ENCODE results near the gene FHIT.
A peak's percentile ranks its signal among the peaks of the same experiment; 100 is the strongest.
"Not testable (repeated sequence)": the region's sequence is repeated elsewhere in the genome, so short reads cannot be mapped to it uniquely, and the experiment has no call there.

FHIT gene

DNA sequence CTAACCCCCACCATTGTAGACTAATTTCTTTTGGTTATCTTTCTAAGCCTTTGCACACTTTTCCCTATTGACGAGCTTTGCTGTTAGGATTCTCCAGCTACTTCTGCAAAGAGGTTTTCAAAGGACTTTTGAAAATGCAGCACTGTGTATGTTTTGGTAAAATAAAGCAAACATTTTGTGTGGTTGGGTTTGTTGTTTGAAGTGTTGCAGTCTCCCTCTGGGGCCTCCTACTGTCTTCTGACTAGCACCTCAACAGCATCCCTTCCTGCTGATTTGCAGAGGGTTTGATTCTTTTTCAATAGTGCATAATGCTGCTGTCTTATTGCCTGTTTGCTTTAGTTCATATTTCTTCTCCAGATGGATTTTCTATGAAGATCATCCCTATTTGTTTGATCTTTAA, 1426.4 kb downstream of the FHIT start:
- DNase-seq (ENCODE audit: low spot score) = no peak

DNA sequence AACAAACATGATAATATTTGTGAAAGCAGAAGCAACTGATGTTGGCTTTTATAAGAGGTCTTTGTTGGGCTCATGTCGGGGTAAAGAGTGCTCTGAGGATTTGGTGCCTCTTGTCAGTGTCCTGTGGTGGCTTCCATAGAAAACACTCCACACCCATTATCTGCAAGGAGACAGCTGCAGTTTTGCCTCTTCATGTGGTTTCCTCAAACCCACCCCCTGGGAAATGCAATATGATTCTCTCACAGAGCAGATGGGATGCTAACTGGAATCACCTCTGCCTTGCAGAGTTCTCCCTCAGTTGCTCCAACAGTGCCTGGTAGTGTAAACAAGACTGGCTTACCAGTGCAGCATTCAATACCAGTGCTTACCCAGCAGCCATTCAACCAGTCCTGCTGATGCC, 1430.0 kb downstream of the FHIT start:
- no peak for DNase-seq (ENCODE audit: low spot score)

DNA sequence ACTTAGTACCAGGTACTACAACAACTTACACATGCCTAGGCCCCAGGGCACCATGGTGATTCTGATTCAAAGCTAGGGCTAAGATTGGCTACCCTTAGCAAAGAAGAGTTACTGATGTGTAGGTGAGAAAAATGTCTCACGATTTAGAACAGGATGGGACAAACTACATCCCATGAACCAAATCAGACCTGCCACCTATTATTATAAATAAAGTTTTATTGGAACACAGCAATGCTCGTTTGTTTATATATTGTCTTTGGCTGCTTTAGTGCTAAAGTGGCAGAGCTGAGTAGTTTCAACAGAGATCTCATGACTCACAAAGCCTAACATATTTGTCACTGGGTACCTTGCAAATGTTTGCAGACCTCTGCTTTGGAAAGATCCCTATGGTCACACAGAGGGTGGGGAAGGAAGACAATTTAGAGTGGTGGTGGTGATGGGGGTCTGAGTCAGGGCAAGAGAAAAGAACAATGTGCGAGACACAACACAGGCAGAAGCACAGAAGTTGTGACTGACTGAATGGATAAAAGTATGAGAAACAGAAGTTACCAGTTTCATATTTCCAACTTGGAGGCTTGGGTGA, 1430.8 kb downstream of the FHIT start:
- no peak for DNase-seq (ENCODE audit: low spot score)

DNA sequence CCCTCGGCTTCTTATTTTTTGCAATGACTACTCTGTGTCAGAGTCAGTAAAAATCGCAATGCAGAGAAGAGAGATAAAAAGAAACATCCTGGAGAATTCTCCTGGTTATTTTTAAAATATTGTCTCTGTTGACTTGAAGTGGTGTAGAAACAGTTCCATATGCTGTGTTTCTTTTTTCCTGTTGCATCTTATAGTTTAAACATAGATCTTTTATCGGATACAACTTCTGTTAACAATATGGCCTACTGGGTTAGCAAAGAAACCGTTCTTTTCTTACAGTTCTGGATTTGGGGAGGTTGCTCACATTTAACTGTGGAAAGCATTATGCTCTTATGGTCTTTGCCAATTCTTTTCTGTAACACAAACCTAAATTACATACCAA, 1432.3 kb downstream of the FHIT start:
- no peak for DNase-seq (ENCODE audit: low spot score)

DNA sequence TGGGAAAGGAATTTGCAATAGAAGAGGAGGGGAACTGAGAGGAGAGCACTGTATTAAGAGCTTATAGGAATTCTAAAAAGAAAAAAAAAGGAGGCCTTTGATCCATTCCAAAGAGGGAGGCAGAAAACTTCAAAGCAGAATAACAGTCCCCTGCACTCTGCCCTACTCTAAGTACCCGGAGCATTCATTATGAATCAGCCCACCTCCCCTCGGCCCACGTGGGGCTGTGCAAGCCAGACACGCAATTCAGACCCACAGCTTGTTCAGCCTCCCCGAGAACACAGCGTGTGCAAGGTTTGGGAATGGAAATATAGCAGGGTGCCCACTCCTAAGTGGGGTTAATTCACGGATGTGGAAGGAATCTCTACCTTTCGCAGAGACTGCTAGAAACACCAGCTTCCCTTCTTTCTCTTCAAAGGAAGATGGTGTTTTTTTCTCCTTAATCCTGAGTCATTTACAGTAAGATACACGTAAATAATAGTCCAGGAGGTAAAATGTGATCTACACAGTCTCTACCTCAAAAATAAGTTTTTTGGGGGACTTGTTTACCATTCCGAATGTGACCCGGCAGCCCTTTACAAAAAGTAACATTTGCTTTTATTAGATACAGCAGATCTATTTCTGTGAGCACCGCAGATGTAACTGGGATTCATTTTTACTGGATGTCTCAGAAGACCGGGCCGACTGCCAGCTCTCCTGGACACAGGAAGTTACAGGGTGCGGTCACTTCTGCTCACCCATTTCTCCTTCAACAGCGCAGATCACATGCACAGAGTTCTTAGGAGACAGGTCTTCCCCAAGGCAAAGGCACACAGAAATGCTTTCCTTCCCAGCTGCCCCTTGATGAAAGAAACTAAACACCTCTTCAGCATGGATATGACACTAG, 1433.0 kb downstream of the FHIT start:
- DNase-seq (ENCODE audit: low spot score) = peak; percentile 83

DNA sequence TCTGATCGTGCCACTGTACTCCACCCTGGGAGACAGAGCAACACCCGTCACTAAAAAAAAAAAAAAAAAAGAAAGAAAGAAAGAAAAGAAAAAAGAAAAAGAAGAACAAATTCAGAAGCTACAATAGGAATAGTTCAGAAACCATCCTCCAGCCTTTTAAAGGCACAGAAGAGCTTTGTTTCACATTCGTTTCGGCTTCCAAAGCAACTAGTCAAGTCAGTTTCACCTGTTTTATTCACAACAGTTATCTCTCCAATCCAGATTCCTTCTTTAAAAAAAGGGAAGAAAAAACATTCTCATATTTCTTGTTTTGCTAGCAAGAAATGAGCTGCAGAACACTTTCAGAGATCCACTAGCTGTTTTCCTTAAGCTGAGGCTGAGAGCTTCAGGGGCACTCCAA, 1433.7 kb downstream of the FHIT start:
- no peak for DNase-seq (ENCODE audit: low spot score)

DNA sequence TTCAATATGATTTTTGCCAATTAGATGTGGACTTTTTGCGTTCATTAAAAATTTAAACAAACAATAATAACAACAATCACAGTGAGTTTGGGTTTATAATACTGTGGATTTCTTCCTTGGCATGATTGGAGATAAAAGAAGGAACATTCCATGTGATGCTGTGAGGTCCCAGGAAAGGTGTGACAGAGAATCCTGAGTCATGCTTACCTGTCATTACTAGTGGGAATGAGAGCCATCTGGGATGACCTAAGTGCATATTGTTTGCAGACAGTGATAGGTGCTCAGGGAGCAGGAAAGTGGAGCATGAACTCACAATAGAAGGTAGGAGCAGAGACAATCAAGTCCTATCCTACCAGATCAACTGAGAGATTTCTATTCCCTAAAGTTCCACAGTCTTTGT, 1434.9 kb downstream of the FHIT start:
- DNase-seq (ENCODE audit: low spot score) = no peak

DNA sequence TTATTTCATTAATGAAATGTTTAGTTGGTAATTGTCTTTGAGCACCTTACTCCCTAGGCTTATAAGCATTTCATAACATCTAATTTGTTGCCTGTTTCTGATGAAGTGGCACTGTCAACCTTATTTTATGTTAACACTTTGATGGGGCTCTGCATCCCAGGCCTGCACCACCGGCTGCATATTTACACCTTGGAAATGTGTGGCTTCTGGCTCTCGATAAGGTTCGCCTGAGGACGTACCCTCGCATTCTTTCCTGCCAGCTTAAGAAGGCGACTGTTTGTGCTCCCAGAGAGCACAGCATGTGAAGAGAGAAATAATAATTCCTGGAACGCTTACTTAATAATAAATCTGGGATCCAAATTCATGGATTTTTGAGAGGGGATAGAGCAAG, 1438.1 kb downstream of the FHIT start:
- no peak for DNase-seq (ENCODE audit: low spot score)

DNA sequence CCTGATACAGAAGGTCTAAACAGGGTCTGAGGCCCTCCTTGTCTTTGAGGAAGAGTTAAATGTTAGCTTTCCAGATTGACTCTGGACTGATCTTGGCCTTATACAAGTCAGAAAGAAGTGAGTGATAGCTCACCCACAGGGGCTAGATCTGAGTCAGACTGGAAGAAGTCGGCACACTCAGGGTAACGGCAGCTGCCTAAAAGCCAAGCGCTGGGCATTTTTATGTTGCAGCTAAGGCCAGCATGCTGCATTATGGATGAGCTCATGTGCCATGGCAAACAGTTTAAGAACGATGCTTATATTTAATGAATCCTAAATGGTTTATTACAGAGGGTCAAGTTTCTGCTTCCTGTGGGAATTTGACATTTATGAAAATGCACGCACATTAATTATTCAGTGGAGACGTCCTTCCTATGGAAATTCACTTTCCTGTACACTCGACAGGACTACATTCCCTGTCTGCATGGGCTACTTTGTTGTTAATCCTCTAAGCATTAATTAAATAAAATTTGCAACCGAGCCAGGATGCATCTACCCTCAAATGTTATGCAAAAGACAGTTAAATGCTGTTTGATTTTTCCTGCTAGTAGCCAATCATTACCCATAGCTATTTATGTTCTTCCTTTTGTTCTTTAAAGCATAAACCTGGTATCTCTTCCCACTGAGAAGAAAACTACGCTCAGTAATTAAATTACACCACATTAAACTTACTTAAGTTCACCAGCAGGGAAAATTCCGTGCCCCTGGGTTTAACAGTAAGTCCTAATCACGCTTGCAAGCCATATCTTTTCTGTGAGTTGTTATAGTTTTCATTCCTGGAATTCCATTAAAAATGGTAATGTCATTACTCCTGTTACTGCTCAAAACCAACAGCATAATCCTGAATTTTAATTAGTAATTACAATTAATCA, 1438.8 kb downstream of the FHIT start:
- DNase-seq (ENCODE audit: low spot score) = no peak

DNA sequence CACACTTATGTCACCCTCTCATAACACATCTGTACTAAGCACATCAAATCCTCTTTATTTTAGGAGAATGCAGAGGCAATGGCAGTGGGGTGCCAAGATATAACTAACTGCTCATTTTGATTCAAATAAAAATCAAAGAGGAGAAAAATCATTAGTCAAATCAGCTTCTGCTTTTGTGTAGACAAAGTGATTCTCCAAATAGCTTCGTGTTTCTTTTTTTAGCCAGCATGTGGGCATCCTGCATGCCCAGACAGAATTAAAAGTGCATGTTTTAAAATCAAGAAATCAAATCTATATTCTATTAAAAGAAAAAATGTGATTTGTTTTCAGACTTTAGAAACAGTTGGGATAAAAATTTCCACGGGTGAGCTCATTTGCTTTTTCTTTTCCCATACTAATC, 1440.1 kb downstream of the FHIT start:
- no peak for DNase-seq (ENCODE audit: low spot score)

DNA sequence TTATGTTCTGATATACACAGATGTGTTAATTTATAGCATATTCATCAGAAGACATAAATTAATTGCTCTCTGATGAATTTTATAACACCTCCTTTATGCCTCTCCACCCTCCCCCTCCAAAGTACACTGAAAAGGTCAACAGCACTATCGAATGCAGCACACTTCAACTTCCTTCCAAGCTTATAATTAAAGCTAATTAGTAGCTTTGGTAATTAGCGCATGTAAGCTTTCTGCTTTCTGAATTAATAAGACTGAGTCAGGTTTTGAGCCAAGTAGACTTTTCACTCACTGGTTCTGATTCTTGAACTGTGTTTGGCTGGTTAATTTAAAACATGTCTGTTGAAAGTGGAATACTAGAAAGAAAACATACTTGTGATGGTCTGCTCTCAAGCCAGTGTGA, 1440.6 kb downstream of the FHIT start:
- DNase-seq (ENCODE audit: low spot score) = no peak

DNA sequence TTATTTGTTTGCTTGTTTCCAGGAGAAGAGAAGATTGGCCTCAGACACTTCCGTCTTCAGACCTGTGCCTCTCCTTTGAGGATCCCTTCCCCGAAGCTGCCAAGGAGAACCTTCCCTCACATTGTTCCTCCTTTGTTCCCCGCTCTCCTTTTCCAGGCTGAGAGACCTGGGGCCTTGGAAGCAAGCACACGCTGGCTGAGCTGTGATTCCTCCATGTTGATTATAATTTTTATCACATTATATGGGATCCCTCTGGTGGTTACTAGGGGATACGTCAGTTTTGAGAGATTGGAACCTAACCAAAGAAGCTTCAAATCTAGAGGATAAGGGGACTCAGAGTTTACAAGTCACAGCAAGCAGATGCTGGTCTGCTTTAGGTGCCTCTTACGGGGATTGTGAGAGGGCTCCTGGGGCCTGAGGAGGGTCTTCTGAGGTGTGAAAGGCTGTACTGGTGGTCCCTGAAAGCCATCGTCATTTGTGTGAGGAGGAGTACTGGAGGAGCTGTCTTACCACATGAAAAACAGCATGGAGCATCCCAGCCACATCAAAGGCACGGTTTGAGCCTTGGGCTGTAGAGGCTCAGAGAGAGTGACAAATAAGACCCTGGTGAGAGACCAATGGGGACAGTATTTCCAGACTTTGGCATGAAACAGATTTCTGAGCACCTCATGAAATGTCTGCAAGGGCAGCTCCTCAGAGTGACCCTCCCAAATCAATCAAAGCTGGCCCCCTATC, 1441.4 kb downstream of the FHIT start:
- DNase-seq (ENCODE audit: low spot score) = no peak

DNA sequence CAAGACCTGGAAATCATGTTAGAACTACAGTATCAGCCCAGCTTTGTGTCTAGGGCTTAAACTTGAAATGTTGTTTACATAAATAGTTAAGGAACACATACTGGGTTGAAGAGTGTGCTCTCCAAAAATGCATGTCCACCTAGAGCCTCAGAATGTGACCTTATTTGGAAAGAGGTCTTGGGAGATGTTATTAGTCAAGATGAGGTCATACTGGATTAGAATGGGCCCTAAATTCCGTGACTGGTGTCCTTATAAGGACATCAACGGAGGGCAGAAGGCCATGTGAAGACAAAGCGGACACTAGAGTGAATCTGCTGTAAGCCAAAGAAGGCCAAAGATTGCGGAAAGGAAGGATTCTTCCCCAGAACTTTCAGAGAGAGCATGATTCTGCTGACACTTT, 1442.2 kb downstream of the FHIT start:
- DNase-seq (ENCODE audit: low spot score) = no peak

DNA sequence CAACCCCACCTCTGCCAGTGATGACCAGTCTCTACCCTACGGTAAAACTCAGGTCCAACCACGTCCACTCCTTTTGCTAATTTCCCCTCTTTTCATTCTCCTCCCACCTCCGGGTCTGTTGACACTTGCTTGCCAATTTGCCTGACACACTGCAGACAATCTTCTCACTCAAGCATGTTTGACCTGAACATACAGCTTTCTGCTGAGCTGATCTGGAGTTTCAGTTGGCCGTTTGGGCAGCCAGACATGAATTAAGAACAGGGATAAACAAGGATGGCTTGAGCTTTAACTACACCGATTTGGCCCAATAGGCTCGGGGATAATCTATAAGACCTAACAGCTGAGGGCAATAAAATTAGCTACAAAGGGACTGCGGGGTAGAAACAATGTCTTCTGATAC, 1442.8 kb downstream of the FHIT start:
- DNase-seq (ENCODE audit: low spot score) = no peak

DNA sequence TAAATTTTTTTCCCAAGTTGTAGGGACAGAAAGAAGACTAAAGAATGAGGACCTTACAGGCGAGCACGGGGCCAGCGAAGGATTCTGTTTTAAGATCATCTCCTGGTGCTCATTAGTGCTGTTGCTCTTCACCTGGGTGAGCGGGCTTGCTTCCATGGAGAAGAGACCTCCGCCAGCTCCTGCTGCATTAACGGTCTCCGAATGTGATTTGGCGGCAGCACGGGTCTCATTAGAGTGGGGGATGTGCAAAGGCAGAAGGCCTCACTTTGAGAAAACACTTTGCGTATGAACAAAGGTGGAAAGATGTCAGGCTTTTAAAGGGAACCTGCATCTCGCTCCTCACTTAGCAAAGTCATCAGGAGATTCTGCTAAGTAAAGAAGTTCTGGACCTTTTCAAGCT, 1448.0 kb downstream of the FHIT start:
- DNase-seq (ENCODE audit: low spot score) = no peak

DNA sequence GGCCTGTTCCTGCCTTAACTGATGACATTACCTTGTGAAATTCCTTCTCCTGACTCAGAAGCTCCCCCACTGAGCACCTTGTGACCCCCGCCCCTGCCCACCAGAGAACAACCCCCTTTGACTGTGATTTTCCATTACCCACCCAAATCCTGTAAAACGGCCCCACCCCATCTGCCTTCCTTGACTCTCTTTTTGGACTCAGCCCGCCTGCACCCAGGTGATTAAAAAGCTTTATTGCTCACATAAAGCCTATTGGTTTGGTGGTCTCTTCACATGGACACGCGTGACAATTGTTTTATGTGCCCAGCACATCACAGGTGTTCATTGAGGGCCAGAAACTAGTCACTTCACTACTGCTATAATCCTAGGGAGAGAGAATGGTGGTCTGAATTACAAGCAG, 1448.8 kb downstream of the FHIT start:
- not testable (repeated sequence) for DNase-seq (ENCODE audit: low spot score)

DNA sequence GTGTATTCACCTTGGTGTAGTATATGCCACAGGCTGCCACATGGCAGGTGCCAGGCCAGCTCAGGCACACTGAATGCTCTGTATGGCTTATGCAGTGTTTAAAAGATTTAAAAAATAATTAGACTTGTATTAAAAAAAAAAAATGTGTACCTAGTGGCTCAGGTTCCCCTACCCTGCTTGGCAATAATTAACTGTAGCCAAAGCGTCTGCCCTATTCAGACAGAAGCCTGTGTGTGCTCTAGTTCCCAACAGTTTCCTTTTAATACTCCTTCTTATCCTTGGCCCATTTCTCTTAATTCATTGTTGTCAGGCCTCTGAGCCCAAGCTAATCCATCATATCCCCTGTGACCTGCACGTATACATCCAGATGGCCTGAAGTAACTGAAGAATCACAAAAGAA, 1449.2 kb downstream of the FHIT start:
- DNase-seq (ENCODE audit: low spot score) = no peak

DNA sequence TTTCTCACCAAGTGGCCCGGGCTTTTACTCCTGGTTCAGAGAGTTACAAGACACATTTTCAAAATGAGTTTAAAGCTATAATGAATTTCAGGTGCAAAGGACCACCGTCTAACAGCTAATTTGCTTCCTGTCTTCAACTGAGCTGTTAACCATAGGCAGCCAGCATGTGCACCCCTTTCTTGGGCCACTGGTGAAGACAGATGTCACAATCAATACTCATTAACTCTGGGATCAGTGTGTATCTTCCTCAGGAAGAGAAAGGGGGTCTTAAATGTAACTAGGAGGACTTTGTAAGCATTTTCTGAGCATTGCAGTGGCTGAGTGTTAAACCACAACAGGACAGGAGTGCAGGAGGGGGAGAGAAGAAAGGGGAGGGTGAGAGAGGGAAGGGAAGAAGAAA, 1450.8 kb downstream of the FHIT start:
- DNase-seq (ENCODE audit: low spot score) = no peak

DNA sequence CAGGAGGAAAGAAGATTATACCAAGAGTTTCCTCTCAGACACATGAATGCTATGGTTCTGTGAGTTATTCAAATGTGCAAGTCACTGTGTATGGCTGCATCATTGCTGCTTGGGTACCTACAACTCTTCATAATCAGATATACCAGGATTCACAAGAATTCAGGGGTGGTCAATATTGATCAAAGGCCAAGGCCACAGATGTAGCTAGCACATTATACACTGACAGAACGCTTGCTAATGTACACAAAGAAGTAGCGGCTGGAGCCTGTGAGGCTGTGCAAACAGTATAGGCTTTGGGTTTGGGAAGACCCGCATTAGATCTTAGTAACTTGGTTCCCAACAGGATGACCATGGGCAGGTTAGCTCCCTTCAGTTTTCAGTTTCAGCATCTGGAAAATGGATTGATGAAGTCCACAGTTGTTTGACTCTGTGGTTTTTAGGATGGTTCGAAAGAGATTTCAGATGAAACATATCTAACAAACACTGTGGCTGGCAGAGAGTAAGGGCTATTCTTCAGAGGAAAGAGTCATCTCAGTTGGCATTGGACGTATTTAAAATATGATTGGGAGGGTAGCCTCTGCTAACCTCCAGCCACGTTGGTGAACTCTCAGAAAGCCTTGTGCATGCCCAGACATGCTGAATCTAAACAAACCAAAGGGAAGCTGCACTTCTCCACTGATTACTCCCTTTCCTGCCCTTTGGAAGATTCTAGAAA, 1452.7 kb downstream of the FHIT start:
- DNase-seq (ENCODE audit: low spot score) = no peak

DNA sequence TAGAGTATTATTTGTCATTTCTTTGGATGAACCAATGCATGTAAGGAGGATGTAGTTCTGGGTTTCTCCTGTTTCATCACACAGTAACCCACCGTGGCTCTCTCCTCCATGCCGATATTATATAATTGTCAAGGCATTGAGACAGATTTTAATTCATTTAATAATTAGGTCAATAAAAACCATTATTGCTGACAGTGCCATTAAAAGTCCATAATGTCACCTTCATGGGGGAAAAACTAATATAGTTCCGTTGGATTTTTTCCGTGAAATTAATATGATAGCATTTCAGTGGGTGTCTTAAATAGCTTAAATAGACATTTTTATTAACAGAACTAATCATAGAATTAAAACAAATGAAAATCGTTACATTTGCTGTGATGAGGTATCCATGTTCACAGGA, 1453.7 kb downstream of the FHIT start:
- no peak for DNase-seq (ENCODE audit: low spot score)

DNA sequence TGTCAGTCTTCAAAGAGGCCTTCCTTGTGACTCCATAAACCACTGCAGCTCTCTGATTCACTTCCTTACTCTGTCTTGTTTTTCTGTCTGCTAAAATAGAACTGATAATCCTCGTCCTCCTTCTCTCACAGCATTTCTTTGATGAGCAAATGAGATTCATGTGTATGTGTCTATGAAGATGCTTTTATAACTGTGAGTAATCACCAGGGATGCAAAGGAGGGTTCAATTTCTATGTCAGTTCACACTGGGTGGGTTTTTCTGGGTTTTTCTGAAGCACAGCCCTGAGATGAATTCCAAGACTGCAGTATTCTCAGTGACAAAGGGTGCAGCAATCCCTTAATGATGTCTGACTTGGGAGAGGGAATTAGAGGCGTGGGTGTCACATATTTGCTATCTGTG, 1454.8 kb downstream of the FHIT start:
- DNase-seq (ENCODE audit: low spot score) = no peak

DNA sequence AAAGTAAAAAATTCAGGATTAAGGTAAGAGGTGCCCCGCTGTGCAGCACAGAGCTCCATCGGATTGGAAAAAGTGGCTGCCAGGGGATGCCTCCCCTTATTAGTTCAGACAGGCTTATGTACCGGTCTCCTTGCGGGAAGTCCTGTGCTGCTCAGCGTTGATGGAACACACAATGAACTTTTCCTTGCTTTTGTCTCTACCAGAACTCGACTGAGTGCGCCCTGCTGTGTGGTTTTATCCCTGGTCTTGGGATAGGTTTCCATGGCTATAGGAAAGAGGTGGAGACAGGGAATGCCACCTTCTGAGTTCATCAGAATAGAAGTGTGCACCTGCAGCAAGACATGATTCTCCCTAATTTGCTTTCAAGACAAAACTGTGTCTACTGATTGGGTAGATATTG, 1455.5 kb downstream of the FHIT start:
- no peak for DNase-seq (ENCODE audit: low spot score)

Data from kidney capillary endothelial cell (primary cell).